Tibial nerve (tissue), 3 donors: ENCODE results near the gene DET1.

ENCODE experiments used
- POLR2A ChIP-seq, 2 donors: fragments of 450-650 bp; IDR thresholded peaks; one replicate each; pipeline ENCODE4 v1.6.1; 2017; ENCODE audit warnings: antibody characterized with exemption in 2 of 2, mild to moderate bottlenecking in 2 of 2, moderate library complexity in 2 of 2
- TF ChIP-seq, protein P1 (sequence below), 5 experiments: fragments of 200-600 bp in 3 of 5; fragments of 450-650 bp in 2 of 5; sonication (generic) in 3 of 5; IDR thresholded peaks; one replicate each; pipeline ENCODE4 v1.5.1; 2016 to 2019; ENCODE audit warnings: antibody characterized with exemption in 5 of 5, mild to moderate bottlenecking in 3 of 5, moderate library complexity in 2 of 5

DNA sequence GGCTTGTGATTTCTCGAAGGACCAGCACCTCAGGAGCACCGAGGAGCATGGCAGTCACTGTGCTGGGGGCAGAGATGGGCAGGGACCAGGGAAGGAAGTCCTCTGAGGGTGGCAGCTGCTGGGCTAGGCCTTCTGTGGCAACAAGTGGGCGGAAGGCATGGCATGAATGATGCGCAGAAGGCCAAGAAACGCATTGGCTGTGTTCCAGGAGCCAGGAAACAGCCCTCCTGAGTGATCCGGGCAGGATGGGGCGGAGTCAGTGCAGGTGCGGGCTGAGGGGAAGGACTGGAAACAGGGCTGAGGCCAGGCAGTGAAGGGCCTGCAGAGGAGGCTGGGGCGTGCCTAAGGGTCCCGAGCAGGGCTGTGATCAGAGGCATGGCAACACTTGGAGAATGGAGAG lies 55.3 kb downstream of the DET1 start:
- no peak for TF ChIP-seq POLR2A (IDR thresholded peaks at IDR 0.05)
- TF ChIP-seq, protein P1, sequence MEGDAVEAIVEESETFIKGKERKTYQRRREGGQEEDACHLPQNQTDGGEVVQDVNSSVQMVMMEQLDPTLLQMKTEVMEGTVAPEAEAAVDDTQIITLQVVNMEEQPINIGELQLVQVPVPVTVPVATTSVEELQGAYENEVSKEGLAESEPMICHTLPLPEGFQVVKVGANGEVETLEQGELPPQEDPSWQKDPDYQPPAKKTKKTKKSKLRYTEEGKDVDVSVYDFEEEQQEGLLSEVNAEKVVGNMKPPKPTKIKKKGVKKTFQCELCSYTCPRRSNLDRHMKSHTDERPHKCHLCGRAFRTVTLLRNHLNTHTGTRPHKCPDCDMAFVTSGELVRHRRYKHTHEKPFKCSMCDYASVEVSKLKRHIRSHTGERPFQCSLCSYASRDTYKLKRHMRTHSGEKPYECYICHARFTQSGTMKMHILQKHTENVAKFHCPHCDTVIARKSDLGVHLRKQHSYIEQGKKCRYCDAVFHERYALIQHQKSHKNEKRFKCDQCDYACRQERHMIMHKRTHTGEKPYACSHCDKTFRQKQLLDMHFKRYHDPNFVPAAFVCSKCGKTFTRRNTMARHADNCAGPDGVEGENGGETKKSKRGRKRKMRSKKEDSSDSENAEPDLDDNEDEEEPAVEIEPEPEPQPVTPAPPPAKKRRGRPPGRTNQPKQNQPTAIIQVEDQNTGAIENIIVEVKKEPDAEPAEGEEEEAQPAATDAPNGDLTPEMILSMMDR (IDR thresholded peaks at IDR 0.05): no peak
